CD14-positive monocyte (primary cell): ENCODE results near the gene EIF4H. TPM values are rescaled to one million over a fixed set of nuclear protein-coding genes. Genes with fewer than 3 reads are reported as not detected.

Experiments
- DNase-seq, 3 donors: peaks; one replicate each; pipeline ENCODE4 v3.0.0-alpha.2; 2011 to 2022
- H2AFZ ChIP-seq: 2 replicates; pipeline ENCODE4 v1.6.0; 2012; ENCODE audit warnings: mild to moderate bottlenecking, low read depth, low read length, inconsistent platforms; ENCODE audit not compliant: insufficient read depth, poor library complexity, severe bottlenecking
- H3K27ac ChIP-seq, 2 donors: 1 replicate in 1 of 2; 2 replicates in 1 of 2; pipeline ENCODE4 v1.5.1; 2012 to 2013; ENCODE audit warnings: low read length in 2 of 2, control low read depth in 1 of 2, inconsistent platforms in 1 of 2, low read depth in 1 of 2, mild to moderate bottlenecking in 1 of 2
- H3K27me3 ChIP-seq, 2 donors: one replicate each; pipeline versions ENCODE4 v1.6.0 to v1.6.1; 2011 to 2013; ENCODE audit warnings: low read length in 2 of 2; ENCODE audit not compliant: control insufficient read depth in 2 of 2, insufficient read depth in 2 of 2
- H3K36me3 ChIP-seq, 2 donors: replicated peaks in 1 of 2; 1 replicate in 1 of 2; 2 replicates in 1 of 2; pipeline versions ENCODE4 v1.5.1 to v1.6.1; 2012 to 2013; ENCODE audit warnings: low read length in 2 of 2, control low read depth in 1 of 2, inconsistent platforms in 1 of 2, mild to moderate bottlenecking in 1 of 2; ENCODE audit not compliant: insufficient read depth in 2 of 2, control insufficient read depth in 1 of 2
- H3K4me1 ChIP-seq, 2 donors: 1 replicate in 1 of 2; 2 replicates in 1 of 2; pipeline versions ENCODE4 v1.5.1 to v1.6.1; 2012 to 2013; ENCODE audit warnings: low read length in 2 of 2, control low read depth in 1 of 2, inconsistent platforms in 1 of 2, mild to moderate bottlenecking in 1 of 2, moderate library complexity in 1 of 2; ENCODE audit not compliant: insufficient read depth in 2 of 2, control insufficient read depth in 1 of 2
- H3K4me2 ChIP-seq: replicated peaks from 2 replicates; pipeline ENCODE3; 2012; ENCODE audit warnings: low read length, moderate library complexity, mild to moderate bottlenecking; ENCODE audit not compliant: poor library complexity, severe bottlenecking; ENCODE audit errors: extremely low read depth
- H3K4me3 ChIP-seq, 3 experiments: fragments of 200-600 bp in 1 of 3; sonication (generic) in 1 of 3; replicated peaks in 1 of 3; 1 replicate in 2 of 3; 2 replicates in 1 of 3; pipeline ENCODE4 v1.5.1; 2011 to 2013; ENCODE audit warnings: low read length in 3 of 3, mild to moderate bottlenecking in 3 of 3, control low read depth in 2 of 3, low read depth in 2 of 3, inconsistent platforms in 1 of 3, moderate library complexity in 1 of 3
- H3K79me2 ChIP-seq: 2 replicates; pipeline ENCODE4 v1.6.0; 2012; ENCODE audit warnings: mild to moderate bottlenecking, control low read depth, inconsistent platforms, low read length, moderate library complexity; ENCODE audit not compliant: insufficient read depth
- H3K9ac ChIP-seq: 2 replicates; pipeline ENCODE4 v1.6.0; 2017; ENCODE audit warnings: low read length, mild to moderate bottlenecking; ENCODE audit not compliant: insufficient read depth, poor library complexity, severe bottlenecking
- H3K9me3 ChIP-seq, 2 donors: replicated peaks in 1 of 2; 1 replicate in 1 of 2; 2 replicates in 1 of 2; pipeline versions ENCODE4 v1.5.1 to v1.6.1; 2012 to 2013; ENCODE audit warnings: low read length in 2 of 2, control low read depth in 1 of 2; ENCODE audit not compliant: control insufficient read depth in 1 of 2, insufficient read depth in 1 of 2
- H4K20me1 ChIP-seq: 2 replicates; pipeline ENCODE4 v1.6.0; 2012; ENCODE audit warnings: mild to moderate bottlenecking, low read length, control low read depth, moderate library complexity; ENCODE audit not compliant: insufficient read depth
- H3K27ac Mint-ChIP-seq, 7 donors: one replicate each; pipeline ENCODE4 v1.8.0; 2020; ENCODE audit warnings: mild to moderate bottlenecking in 7 of 7, mixed read lengths in 7 of 7, moderate library complexity in 6 of 7, inconsistent platforms in 2 of 7
- H3K27me3 Mint-ChIP-seq, 3 donors: one replicate each; pipeline ENCODE4 v1.8.0; 2021 to 2022; ENCODE audit warnings: low read depth in 3 of 3, mild to moderate bottlenecking in 3 of 3, mixed read lengths in 3 of 3, moderate library complexity in 3 of 3, inconsistent platforms in 1 of 3
- H3K36me3 Mint-ChIP-seq, 2 donors: one replicate each; pipeline ENCODE4 v1.8.0; 2020; ENCODE audit warnings: mixed read lengths in 2 of 2, inconsistent platforms in 1 of 2, mild to moderate bottlenecking in 1 of 2
- H3K4me1 Mint-ChIP-seq: one replicate; pipeline ENCODE4 v1.8.0; 2020; ENCODE audit warnings: mild to moderate bottlenecking, mixed read lengths
- H3K4me3 Mint-ChIP-seq, 2 donors: one replicate each; pipeline ENCODE4 v1.8.0; 2020; ENCODE audit warnings: mild to moderate bottlenecking in 2 of 2, mixed read lengths in 2 of 2, moderate library complexity in 1 of 2
- H3K9me3 Mint-ChIP-seq, 7 donors: one replicate each; pipeline ENCODE4 v1.8.0; 2020 to 2022; ENCODE audit warnings: mixed read lengths in 7 of 7, mild to moderate bottlenecking in 6 of 7, moderate library complexity in 6 of 7, inconsistent platforms in 2 of 7
- CTCF ChIP-seq: fragments of 200-600 bp; IDR thresholded peaks from one replicate; pipeline ENCODE4 v1.8.0; 2022; ENCODE audit warnings: antibody characterized with exemption, mild to moderate bottlenecking
- WGBS: methylation state at CpG from one replicate; pipeline ENCODE4 v1.1.5; 2013; ENCODE audit warnings: missing lambda C conversion rate; ENCODE audit not compliant: insufficient coverage; 5-methylcytosine and 5-hydroxymethylcytosine counted together
- intact Hi-C, 2 donors: fragments of 100-400 bp; cut with micrococcal nuclease; formaldehyde crosslinking; loops; one replicate each; pipeline versions ENCODE4 v1.15.0 to v1.15.1; 2023
- polyA plus RNA-seq, 3 donors: library from polyadenylated mRNA; depleted of rRNA in 1 of 3; unstranded in 2 of 3; stranded (reverse) in 1 of 3; fragments of 300-500 nt in 2 of 3; fragments of >200 nt in 1 of 3; fragmentation: Illumina TruSeq in 2 of 3; gene quantifications; 1 replicate in 2 of 3; 2 replicates in 1 of 3; pipeline ENCODE4 v1.2.3, GENCODE V29; 2012 to 2021

EIF4H gene
- polyA plus RNA-seq, 3 donors, result 162 to 234 (median 206) TPM

GRCh38 chr7:74185016-74185415, 10.9 kb downstream of the EIF4H start:
- no CpG with 5 or more reads among the region's 6 CpGs for WGBS
- Histone ChIP-seq H3K4me2 (no peak overlapping the region), H3K79me2 (peaks cover 100% of the 10 kb centered on the region), H3K4me1 (peaks cover 4 to 10% of the 10 kb centered on the region in 2 donors), H3K36me3 (peaks cover 34 to 70% of the 10 kb centered on the region in 2 donors), H3K4me3 (no peak overlapping the region), H3K27ac (peak overlapping the region in 1 of 2 donors; percentile 3), H2AFZ (no peak overlapping the region), H4K20me1 (peaks cover 100% of the 10 kb centered on the region), H3K9ac (no peak overlapping the region), H3K27me3 (no peaks in the 10 kb centered on the region), H3K9me3 (no peaks in the 10 kb centered on the region)
- Mint-ChIP-seq H3K27me3 (no peaks in the 10 kb centered on the region), H3K27ac (peak overlapping the region in 4 of 7 donors; percentile 20 to 65 (median 26)), H3K4me1 (peaks cover 40% of the 10 kb centered on the region), H3K36me3 (peaks cover 42 to 70% of the 10 kb centered on the region in 2 donors), H3K9me3 (peaks cover 0 to 1% (median 0%) of the 10 kb centered on the region in 7 donors), H3K4me3 (no peak overlapping the region)
- intact Hi-C loops, result no loop called here
- no peak for DNase-seq
- TF ChIP-seq CTCF, result no peak

DNA sequence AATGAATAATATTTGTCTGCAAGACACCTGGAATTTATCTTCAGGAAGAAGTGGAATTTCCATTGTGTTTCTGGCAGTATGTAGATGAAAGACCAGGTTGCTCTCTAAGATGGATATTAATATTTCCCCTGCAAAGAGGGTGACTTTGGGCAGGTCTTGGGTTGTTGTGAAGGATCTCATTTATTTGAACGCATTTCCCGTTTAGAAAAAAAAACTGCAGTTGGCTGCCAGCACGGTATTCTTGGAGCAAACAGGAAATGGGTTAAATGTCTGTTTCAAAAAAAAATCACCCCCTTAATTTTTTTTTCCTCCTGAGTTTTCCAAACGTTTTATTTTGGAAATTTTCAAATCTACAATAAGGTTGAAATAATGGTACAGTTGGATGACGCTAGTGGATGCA, 11.5 kb downstream of the EIF4H start:
- Mint-ChIP-seq H3K4me3 (no peak overlapping the region), H3K27ac (peak overlapping the region in 2 of 7 donors; percentile 62 to 67), H3K9me3 (peaks cover 0 to 1% (median 0%) of the 10 kb centered on the region in 7 donors), H3K4me1 (peaks cover 37% of the 10 kb centered on the region), H3K36me3 (peaks cover 48 to 77% of the 10 kb centered on the region in 2 donors), H3K27me3 (no peaks in the 10 kb centered on the region)
- WGBS, result 25% methylated on average over 1 of the region's 5 CpGs
- peak overlapping the region in 1 of 2 donors; percentile 3 for H3K27ac ChIP-seq
- H3K27me3 ChIP-seq, result no peaks in the 10 kb centered on the region
- intact Hi-C loops, result no loop called here
- H3K4me3 ChIP-seq, result no peak overlapping the region
- no peak for TF ChIP-seq CTCF
- peaks cover 100% of the 10 kb centered on the region for H3K79me2 ChIP-seq
- no peak overlapping the region for H2AFZ ChIP-seq
- H3K4me1 ChIP-seq, result peaks cover 4 to 10% of the 10 kb centered on the region in 2 donors
- no peak overlapping the region for H3K9ac ChIP-seq
- DNase-seq, result no peak
- peaks cover 40 to 70% of the 10 kb centered on the region in 2 donors for H3K36me3 ChIP-seq
- H3K4me2 ChIP-seq, result no peak overlapping the region
- H3K9me3 ChIP-seq, result no peaks in the 10 kb centered on the region
- peaks cover 100% of the 10 kb centered on the region for H4K20me1 ChIP-seq
